GM20000 (cell line): ENCODE results near the gene ZC3H11A.
"Not testable (repeated sequence)": the region's sequence is repeated elsewhere in the genome, so short reads cannot be mapped to it uniquely, and the experiment has no call there.

Experiments
- DNase-seq: peaks from one replicate; pipeline ENCODE4 v3.0.0; 2012; ENCODE audit warnings: low spot score
- CTCF ChIP-seq: IDR thresholded peaks from 2 replicates; pipeline ENCODE4 v1.5.1; 2012; ENCODE audit warnings: mild to moderate bottlenecking, control low read depth; ENCODE audit errors: extremely low read depth, missing control alignments

ZC3H11A gene

GRCh38 chr1:203792486-203792885 lies 2.9 kb upstream of the ZC3H11A start:
- no peak for TF ChIP-seq CTCF
- DNase-seq, result no peak

- DNase-seq, result not testable (repeated sequence)
Measured at GRCh38 chr1:203793561-203793960, 1.9 kb upstream of the ZC3H11A start.

- no peak for DNase-seq
- no peak for TF ChIP-seq CTCF
Measured at GRCh38 chr1:203794764-203795440, 521 bp upstream of the ZC3H11A start.

- peak; percentile 13 for DNase-seq
Measured at GRCh38 chr1:203796236-203796605, 798 bp downstream of the ZC3H11A start.

GRCh38 chr1:203797216-203797615 lies 1.8 kb downstream of the ZC3H11A start:
- no peak for TF ChIP-seq CTCF
- DNase-seq, result no peak

More at GRCh38 chr1:203796236-203796605, 798 bp downstream of the ZC3H11A start:
- no peak for TF ChIP-seq CTCF

- TF ChIP-seq CTCF, result no peak
- no peak for DNase-seq
Measured at GRCh38 chr1:203797948-203798655, 2.7 kb downstream of the ZC3H11A start.

GRCh38 chr1:203799157-203799556 lies 3.7 kb downstream of the ZC3H11A start:
- no peak for DNase-seq
- no peak for TF ChIP-seq CTCF

GRCh38 chr1:203799971-203800370 lies 4.5 kb downstream of the ZC3H11A start:
- no peak for TF ChIP-seq CTCF
- DNase-seq, result no peak
